ENCODE measurements around the gene WDR27.
"Not testable (repeated sequence)": the region's sequence is repeated elsewhere in the genome, so short reads cannot be mapped to it uniquely, and the experiment has no call there.

Gene WDR27

DNA sequence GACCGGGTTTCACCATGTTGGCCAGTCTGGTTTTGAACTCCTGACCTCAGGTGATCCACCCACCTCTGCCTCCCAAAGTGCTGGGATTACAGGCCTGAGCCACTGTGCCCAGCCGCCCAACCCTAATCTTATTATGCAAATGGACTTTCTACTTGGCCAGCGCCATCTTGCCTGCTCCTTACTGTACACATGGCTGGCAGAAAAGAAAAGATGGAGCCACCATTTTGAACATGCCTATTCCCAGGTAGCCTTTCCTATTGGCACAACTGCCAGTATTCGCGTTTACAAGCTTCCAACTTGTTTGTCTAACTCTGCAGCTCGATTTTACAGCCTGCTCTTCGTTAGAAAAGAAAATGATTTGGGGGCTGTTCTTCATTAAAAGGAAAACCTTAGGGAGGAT is 84.3 kb downstream of the WDR27 start:
- ATAC-seq: no peak
- TF ChIP-seq, protein P1, sequence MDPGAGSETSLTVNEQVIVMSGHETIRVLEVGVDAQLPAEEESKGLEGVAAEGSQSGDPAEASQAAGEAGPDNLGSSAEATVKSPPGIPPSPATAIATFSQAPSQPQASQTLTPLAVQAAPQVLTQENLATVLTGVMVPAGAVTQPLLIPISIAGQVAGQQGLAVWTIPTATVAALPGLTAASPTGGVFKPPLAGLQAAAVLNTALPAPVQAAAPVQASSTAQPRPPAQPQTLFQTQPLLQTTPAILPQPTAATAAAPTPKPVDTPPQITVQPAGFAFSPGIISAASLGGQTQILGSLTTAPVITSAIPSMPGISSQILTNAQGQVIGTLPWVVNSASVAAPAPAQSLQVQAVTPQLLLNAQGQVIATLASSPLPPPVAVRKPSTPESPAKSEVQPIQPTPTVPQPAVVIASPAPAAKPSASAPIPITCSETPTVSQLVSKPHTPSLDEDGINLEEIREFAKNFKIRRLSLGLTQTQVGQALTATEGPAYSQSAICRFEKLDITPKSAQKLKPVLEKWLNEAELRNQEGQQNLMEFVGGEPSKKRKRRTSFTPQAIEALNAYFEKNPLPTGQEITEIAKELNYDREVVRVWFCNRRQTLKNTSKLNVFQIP (CRISPR knock-in tag; IDR thresholded peaks at IDR 0.05; ENCODE audit: borderline replicate concordance, low read depth): no peak
- TF ChIP-seq ZNF565 (CRISPR knock-in tag; conservative IDR thresholded peaks at IDR 0.05; ENCODE audit: low read depth) (no peak), RARB (CRISPR knock-in tag; IDR thresholded peaks at IDR 0.05) (no peak), BACH2 (CRISPR knock-in tag; IDR thresholded peaks at IDR 0.05; ENCODE audit: borderline replicate concordance) (no peak), PPARA (CRISPR knock-in tag; IDR thresholded peaks at IDR 0.05; ENCODE audit: borderline replicate concordance) (no peak), ARNTL (CRISPR knock-in tag; IDR thresholded peaks at IDR 0.05; ENCODE audit: borderline replicate concordance, low read depth) (no peak), ZFP3 (CRISPR knock-in tag; IDR thresholded peaks at IDR 0.05) (no peak), TOX (CRISPR knock-in tag; IDR thresholded peaks at IDR 0.05; ENCODE audit: borderline replicate concordance) (no peak), OSR1 (CRISPR knock-in tag; IDR thresholded peaks at IDR 0.05) (no peak)
- TF ChIP-seq, protein P2, sequence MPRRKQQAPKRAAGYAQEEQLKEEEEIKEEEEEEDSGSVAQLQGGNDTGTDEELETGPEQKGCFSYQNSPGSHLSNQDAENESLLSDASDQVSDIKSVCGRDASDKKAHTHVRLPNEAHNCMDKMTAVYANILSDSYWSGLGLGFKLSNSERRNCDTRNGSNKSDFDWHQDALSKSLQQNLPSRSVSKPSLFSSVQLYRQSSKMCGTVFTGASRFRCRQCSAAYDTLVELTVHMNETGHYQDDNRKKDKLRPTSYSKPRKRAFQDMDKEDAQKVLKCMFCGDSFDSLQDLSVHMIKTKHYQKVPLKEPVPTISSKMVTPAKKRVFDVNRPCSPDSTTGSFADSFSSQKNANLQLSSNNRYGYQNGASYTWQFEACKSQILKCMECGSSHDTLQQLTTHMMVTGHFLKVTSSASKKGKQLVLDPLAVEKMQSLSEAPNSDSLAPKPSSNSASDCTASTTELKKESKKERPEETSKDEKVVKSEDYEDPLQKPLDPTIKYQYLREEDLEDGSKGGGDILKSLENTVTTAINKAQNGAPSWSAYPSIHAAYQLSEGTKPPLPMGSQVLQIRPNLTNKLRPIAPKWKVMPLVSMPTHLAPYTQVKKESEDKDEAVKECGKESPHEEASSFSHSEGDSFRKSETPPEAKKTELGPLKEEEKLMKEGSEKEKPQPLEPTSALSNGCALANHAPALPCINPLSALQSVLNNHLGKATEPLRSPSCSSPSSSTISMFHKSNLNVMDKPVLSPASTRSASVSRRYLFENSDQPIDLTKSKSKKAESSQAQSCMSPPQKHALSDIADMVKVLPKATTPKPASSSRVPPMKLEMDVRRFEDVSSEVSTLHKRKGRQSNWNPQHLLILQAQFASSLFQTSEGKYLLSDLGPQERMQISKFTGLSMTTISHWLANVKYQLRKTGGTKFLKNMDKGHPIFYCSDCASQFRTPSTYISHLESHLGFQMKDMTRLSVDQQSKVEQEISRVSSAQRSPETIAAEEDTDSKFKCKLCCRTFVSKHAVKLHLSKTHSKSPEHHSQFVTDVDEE (CRISPR knock-in tag; IDR thresholded peaks at IDR 0.05): no peak
- TF ChIP-seq, protein P3, sequence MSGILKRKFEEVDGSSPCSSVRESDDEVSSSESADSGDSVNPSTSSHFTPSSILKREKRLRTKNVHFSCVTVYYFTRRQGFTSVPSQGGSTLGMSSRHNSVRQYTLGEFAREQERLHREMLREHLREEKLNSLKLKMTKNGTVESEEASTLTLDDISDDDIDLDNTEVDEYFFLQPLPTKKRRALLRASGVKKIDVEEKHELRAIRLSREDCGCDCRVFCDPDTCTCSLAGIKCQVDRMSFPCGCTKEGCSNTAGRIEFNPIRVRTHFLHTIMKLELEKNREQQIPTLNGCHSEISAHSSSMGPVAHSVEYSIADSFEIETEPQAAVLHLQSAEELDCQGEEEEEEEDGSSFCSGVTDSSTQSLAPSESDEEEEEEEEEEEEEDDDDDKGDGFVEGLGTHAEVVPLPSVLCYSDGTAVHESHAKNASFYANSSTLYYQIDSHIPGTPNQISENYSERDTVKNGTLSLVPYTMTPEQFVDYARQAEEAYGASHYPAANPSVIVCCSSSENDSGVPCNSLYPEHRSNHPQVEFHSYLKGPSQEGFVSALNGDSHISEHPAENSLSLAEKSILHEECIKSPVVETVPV (CRISPR knock-in tag; IDR thresholded peaks at IDR 0.05): no peak

DNA sequence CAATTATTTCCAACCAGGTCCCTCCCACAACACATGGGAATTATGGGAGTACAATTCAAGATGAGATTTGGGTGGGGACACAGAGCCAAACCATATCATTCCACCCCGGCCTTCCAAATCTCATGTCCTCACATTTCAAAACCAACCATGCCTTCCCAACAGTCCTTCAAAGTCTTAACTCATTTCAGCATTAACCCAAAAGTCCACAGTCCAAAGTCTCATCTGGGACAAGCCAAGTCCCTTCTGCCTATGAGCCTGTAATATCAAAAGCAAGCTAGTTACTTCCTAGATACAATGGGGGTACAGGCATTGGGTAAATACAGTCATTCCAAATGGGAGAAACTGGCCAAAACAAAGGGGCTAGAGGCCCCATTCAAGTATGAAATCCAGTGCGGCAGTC is 93.2 kb downstream of the WDR27 start:
- ATAC-seq: not testable (repeated sequence)

DNA sequence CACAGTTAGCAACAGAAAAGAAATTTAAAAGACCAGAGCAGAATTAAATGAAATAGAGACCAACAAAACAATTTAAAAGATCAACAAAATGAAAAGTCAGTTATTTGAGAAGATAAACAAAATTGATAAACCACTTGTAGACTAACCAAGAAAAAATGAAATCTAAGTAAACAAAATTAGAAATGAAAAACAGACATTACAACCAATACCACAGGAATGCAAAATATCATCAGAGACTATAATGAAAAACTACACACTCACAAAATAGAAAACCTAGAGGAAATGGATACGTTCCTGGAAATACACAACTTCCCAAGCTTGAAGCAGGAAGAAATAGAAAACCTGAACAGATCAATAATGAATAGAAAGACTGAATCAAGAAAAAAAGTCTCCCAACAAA is 97.8 kb downstream of the WDR27 start:
- TF ChIP-seq ESRRG (CRISPR knock-in tag; IDR thresholded peaks at IDR 0.05): no peak
- no peak for TF ChIP-seq GLIS3 (CRISPR knock-in tag; IDR thresholded peaks at IDR 0.05)
- TF ChIP-seq, protein P4, sequence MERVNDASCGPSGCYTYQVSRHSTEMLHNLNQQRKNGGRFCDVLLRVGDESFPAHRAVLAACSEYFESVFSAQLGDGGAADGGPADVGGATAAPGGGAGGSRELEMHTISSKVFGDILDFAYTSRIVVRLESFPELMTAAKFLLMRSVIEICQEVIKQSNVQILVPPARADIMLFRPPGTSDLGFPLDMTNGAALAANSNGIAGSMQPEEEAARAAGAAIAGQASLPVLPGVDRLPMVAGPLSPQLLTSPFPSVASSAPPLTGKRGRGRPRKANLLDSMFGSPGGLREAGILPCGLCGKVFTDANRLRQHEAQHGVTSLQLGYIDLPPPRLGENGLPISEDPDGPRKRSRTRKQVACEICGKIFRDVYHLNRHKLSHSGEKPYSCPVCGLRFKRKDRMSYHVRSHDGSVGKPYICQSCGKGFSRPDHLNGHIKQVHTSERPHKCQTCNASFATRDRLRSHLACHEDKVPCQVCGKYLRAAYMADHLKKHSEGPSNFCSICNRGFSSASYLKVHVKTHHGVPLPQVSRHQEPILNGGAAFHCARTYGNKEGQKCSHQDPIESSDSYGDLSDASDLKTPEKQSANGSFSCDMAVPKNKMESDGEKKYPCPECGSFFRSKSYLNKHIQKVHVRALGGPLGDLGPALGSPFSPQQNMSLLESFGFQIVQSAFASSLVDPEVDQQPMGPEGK (CRISPR knock-in tag; IDR thresholded peaks at IDR 0.05; ENCODE audit: borderline replicate concordance): no peak
- TF ChIP-seq SNAI2 (CRISPR knock-in tag; IDR thresholded peaks at IDR 0.05): no peak
- TF ChIP-seq CSDC2 (CRISPR knock-in tag; IDR thresholded peaks at IDR 0.05): no peak
- no peak for TF ChIP-seq PPARA (CRISPR knock-in tag; IDR thresholded peaks at IDR 0.05; ENCODE audit: borderline replicate concordance)
- TF ChIP-seq, protein P2 (CRISPR knock-in tag; IDR thresholded peaks at IDR 0.05): no peak
- no peak for TF ChIP-seq BACH2 (CRISPR knock-in tag; IDR thresholded peaks at IDR 0.05; ENCODE audit: borderline replicate concordance)
- TF ChIP-seq ZFP30 (CRISPR knock-in tag; IDR thresholded peaks at IDR 0.05): no peak
- TF ChIP-seq, protein P1 (CRISPR knock-in tag; IDR thresholded peaks at IDR 0.05; ENCODE audit: borderline replicate concordance, low read depth): no peak
- no peak for TF ChIP-seq RARB (CRISPR knock-in tag; IDR thresholded peaks at IDR 0.05)
- TF ChIP-seq ZFP3 (CRISPR knock-in tag; IDR thresholded peaks at IDR 0.05): no peak
- no peak for ATAC-seq

DNA sequence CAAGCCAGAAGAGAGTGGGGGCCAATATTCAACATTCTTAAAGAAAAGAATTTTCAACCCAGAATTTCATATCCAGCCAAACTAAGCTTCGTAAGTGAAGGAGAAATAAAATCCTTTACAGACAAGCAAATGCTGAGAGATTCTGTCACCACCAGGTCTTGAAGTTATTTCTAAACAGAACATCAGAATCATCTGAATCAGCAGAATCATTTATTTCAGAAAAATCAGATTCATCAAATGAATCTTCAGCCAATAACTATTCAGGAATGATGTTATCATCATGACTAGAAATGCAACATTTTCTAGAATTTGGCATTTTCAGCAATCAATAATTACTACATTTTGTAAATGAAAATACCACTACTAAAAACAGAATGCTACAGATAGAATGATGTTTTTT is 100.7 kb downstream of the WDR27 start:
- not testable (repeated sequence) for ATAC-seq
